Muscle layer of duodenum (tissue), 2 donors: ENCODE measurements around the gene TMEM89.

Source experiments
- H3K27ac ChIP-seq: one replicate; pipeline ENCODE4 v1.7.0; 2013; ENCODE audit warnings: mild to moderate bottlenecking, low read length
- H3K27me3 ChIP-seq: one replicate; pipeline ENCODE4 v1.7.0; 2013; ENCODE audit warnings: low read depth, mild to moderate bottlenecking, control low read depth, low read length
- H3K36me3 ChIP-seq, 2 donors: one replicate each; pipeline ENCODE4 v1.7.0; 2013; ENCODE audit warnings: low read length in 2 of 2, control low read depth in 1 of 2, mild to moderate bottlenecking in 1 of 2; ENCODE audit not compliant: insufficient read depth in 2 of 2, control insufficient read depth in 1 of 2
- H3K4me1 ChIP-seq, 2 donors: one replicate each; pipeline ENCODE4 v1.7.0; 2013; ENCODE audit warnings: low read length in 2 of 2, mild to moderate bottlenecking in 2 of 2, control low read depth in 1 of 2, moderate library complexity in 1 of 2; ENCODE audit not compliant: insufficient read depth in 2 of 2, control insufficient read depth in 1 of 2
- H3K4me3 ChIP-seq, 2 donors: one replicate each; pipeline ENCODE4 v1.7.0; 2013; ENCODE audit warnings: low read length in 2 of 2, low read depth in 1 of 2, mild to moderate bottlenecking in 1 of 2
- H3K9me3 ChIP-seq, 2 donors: one replicate each; pipeline ENCODE4 v1.7.0; 2013; ENCODE audit warnings: low read length in 2 of 2, control low read depth in 1 of 2, mild to moderate bottlenecking in 1 of 2; ENCODE audit not compliant: control insufficient read depth in 1 of 2
- donor health status: healthy.

Gene TMEM89

GRCh38 chr3:48601622-48601994 is 20.0 kb downstream of the TMEM89 start:
- Histone ChIP-seq H3K4me1 (peaks cover 9 to 28% of the 10 kb centered on the region in 2 donors), H3K27me3 (no peaks in the 10 kb centered on the region), H3K4me3 (no peak overlapping the region), H3K36me3 (peaks cover 77 to 90% of the 10 kb centered on the region in 2 donors), H3K9me3 (no peaks in the 10 kb centered on the region), H3K27ac (no peak overlapping the region)

- H3K4me3 ChIP-seq = no peak overlapping the region
- H3K9me3 ChIP-seq = no peaks in the 10 kb centered on the region
- peaks cover 9 to 28% of the 10 kb centered on the region in 2 donors for H3K4me1 ChIP-seq
- H3K27me3 ChIP-seq = no peaks in the 10 kb centered on the region
- H3K36me3 ChIP-seq = peaks cover 76 to 85% of the 10 kb centered on the region in 2 donors
- no peak overlapping the region for H3K27ac ChIP-seq
Observed at GRCh38 chr3:48600711-48601621, 20.6 kb downstream of the TMEM89 start.

GRCh38 chr3:48599509-48600285 is 21.9 kb downstream of the TMEM89 start:
- Histone ChIP-seq H3K4me1 (peaks cover 13 to 39% of the 10 kb centered on the region in 2 donors), H3K27ac (peak overlapping the region; percentile 88), H3K27me3 (no peaks in the 10 kb centered on the region), H3K9me3 (no peaks in the 10 kb centered on the region), H3K4me3 (no peak overlapping the region), H3K36me3 (peaks cover 63 to 72% of the 10 kb centered on the region in 2 donors)

GRCh38 chr3:48599077-48599501 is 22.5 kb downstream of the TMEM89 start:
- Histone ChIP-seq H3K27me3 (peaks cover 4% of the 10 kb centered on the region), H3K4me3 (no peak overlapping the region), H3K4me1 (peaks cover 13 to 44% of the 10 kb centered on the region in 2 donors), H3K36me3 (peaks cover 57 to 66% of the 10 kb centered on the region in 2 donors), H3K27ac (peak overlapping the region; percentile 88), H3K9me3 (no peaks in the 10 kb centered on the region)

- H3K4me1 ChIP-seq = peaks cover 13 to 44% of the 10 kb centered on the region in 2 donors
- H3K9me3 ChIP-seq = no peaks in the 10 kb centered on the region
- peak overlapping the region; percentile 88 for H3K27ac ChIP-seq
- H3K36me3 ChIP-seq = peaks cover 51 to 60% of the 10 kb centered on the region in 2 donors
- H3K4me3 ChIP-seq = no peak overlapping the region
- H3K27me3 ChIP-seq = peaks cover 4% of the 10 kb centered on the region
Observed at GRCh38 chr3:48598323-48599076, 23.1 kb downstream of the TMEM89 start.

GRCh38 chr3:48597408-48597800 is 24.2 kb downstream of the TMEM89 start:
- Histone ChIP-seq H3K4me3 (no peak overlapping the region), H3K36me3 (peaks cover 42 to 49% of the 10 kb centered on the region in 2 donors), H3K27me3 (peaks cover 4% of the 10 kb centered on the region), H3K4me1 (peaks cover 13 to 44% of the 10 kb centered on the region in 2 donors), H3K27ac (peak overlapping the region; percentile 88), H3K9me3 (no peaks in the 10 kb centered on the region)

GRCh38 chr3:48596676-48597407 is 24.7 kb downstream of the TMEM89 start:
- H3K27me3 ChIP-seq = peaks cover 4% of the 10 kb centered on the region
- no peaks in the 10 kb centered on the region for H3K9me3 ChIP-seq
- H3K36me3 ChIP-seq = peaks cover 42 to 43% of the 10 kb centered on the region in 2 donors
- peaks cover 13 to 44% of the 10 kb centered on the region in 2 donors for H3K4me1 ChIP-seq
- peak overlapping the region; percentile 88 for H3K27ac ChIP-seq
- no peak overlapping the region for H3K4me3 ChIP-seq

GRCh38 chr3:48596157-48596556 is 25.4 kb downstream of the TMEM89 start:
- peak overlapping the region; percentile 16 for H3K27ac ChIP-seq
- H3K9me3 ChIP-seq = no peaks in the 10 kb centered on the region
- H3K27me3 ChIP-seq = peaks cover 4% of the 10 kb centered on the region
- H3K4me1 ChIP-seq = peaks cover 13 to 44% of the 10 kb centered on the region in 2 donors
- peaks cover 36% of the 10 kb centered on the region in 2 donors for H3K36me3 ChIP-seq
- no peak overlapping the region for H3K4me3 ChIP-seq

GRCh38 chr3:48595526-48596121 is 25.9 kb downstream of the TMEM89 start:
- Histone ChIP-seq H3K4me3 (peak overlapping the region in 1 of 2 donors; percentile 53), H3K27ac (peak overlapping the region; percentile 16)

GRCh38 chr3:48595075-48595525 is 26.5 kb downstream of the TMEM89 start, which contains the start of gene COL7A1:
Gene COL7A1 (minus strand): TSS chr3:48595329. CDS start chr3:48595159, 170 bp downstream.
- H3K27ac ChIP-seq = peak within 1 kb of the TSS; percentile 16
- H3K4me3 ChIP-seq = peak within 1 kb of the TSS; percentile 21 to 53
- H3K9me3 ChIP-seq = no peaks in the 10 kb centered on the region
- peaks cover 4% of the 10 kb centered on the region for H3K27me3 ChIP-seq
- H3K4me1 ChIP-seq = peaks cover 13 to 42% of the 10 kb centered on the region in 2 donors
- H3K36me3 ChIP-seq = peaks cover 25 to 26% of the 10 kb centered on the region in 2 donors

More at GRCh38 chr3:48595526-48596121, 25.9 kb downstream of the TMEM89 start:
- Histone ChIP-seq H3K4me1 (peaks cover 13 to 44% of the 10 kb centered on the region in 2 donors), H3K36me3 (peaks cover 30 to 31% of the 10 kb centered on the region in 2 donors), H3K27me3 (peaks cover 4% of the 10 kb centered on the region), H3K9me3 (no peaks in the 10 kb centered on the region)
